Loucy (cell line): ENCODE results near the gene ARHGAP26.

ENCODE experiments used
- H2AFZ ChIP-seq: fragments of 200-600 bp; sonication (generic); 2 replicates; pipeline ENCODE4 v1.6.0; 2016; ENCODE audit warnings: antibody characterized with exemption, mild to moderate bottlenecking, low read length, moderate library complexity
- H3F3A ChIP-seq: fragments of 200-600 bp; 2 replicates; pipeline ENCODE4 v1.6.0; 2016; ENCODE audit warnings: antibody characterized with exemption, low read depth, mild to moderate bottlenecking
- H3K27me3 ChIP-seq: fragments of 200-600 bp; sonication (generic); 2 replicates; pipeline ENCODE4 v1.6.1; 2014; ENCODE audit warnings: low read length, mild to moderate bottlenecking; ENCODE audit not compliant: insufficient read depth, poor library complexity, severe bottlenecking
- H3K36me3 ChIP-seq: fragments of 200-600 bp; sonication (generic); 2 replicates; pipeline ENCODE4 v1.6.1; 2016; ENCODE audit warnings: low read length; ENCODE audit not compliant: insufficient read depth
- H3K4me1 ChIP-seq: fragments of 200-600 bp; sonication (generic); 2 replicates; pipeline ENCODE4 v1.5.1; 2014; ENCODE audit warnings: low read length, mild to moderate bottlenecking; ENCODE audit not compliant: insufficient read depth, poor library complexity, severe bottlenecking
- H3K4me2 ChIP-seq: fragments of 200-600 bp; sonication (generic); 2 replicates; pipeline ENCODE4 v1.6.0; 2014; ENCODE audit warnings: antibody characterized with exemption, low read length, low read depth, mild to moderate bottlenecking; ENCODE audit not compliant: poor library complexity, severe bottlenecking
- H3K4me3 ChIP-seq: fragments of 200-600 bp; sonication (generic); 2 replicates; pipeline ENCODE4 v1.5.1; 2014; ENCODE audit warnings: low read length, mild to moderate bottlenecking, mixed read lengths; ENCODE audit not compliant: poor library complexity, severe bottlenecking
- H3K79me2 ChIP-seq: fragments of 200-600 bp; sonication (generic); 2 replicates; pipeline ENCODE4 v1.6.1; 2014; ENCODE audit warnings: low read length; ENCODE audit not compliant: insufficient read depth
- H3K9ac ChIP-seq: fragments of 200-600 bp; sonication (generic); 2 replicates; pipeline ENCODE4 v1.6.0; 2014; ENCODE audit warnings: mild to moderate bottlenecking, low read depth, low read length, moderate library complexity; ENCODE audit not compliant: poor library complexity, severe bottlenecking
- H3K9me2 ChIP-seq: fragments of 200-600 bp; sonication (generic); replicated peaks from 2 replicates; pipeline ENCODE4 v1.6.1; 2016; ENCODE audit warnings: low read depth, low read length, mixed read lengths
- H3K9me3 ChIP-seq: fragments of 200-600 bp; sonication (generic); 2 replicates; pipeline ENCODE4 v1.6.1; 2014; ENCODE audit warnings: mild to moderate bottlenecking, antibody characterized with exemption, low read length, low read depth; ENCODE audit not compliant: insufficient read depth
- H4K20me1 ChIP-seq: fragments of 200-600 bp; sonication (generic); 2 replicates; pipeline ENCODE4 v1.6.0; 2014; ENCODE audit warnings: antibody characterized with exemption, low read length, mild to moderate bottlenecking; ENCODE audit not compliant: insufficient read depth, poor library complexity, severe bottlenecking
- CTCF ChIP-seq: fragments of 200-600 bp; sonication (generic); conservative IDR thresholded peaks from 2 replicates; pipeline ENCODE4 v1.5.1; 2014; ENCODE audit warnings: mild to moderate bottlenecking, antibody characterized with exemption, low read length
- EZH2phosphoT487 ChIP-seq: fragments of 200-600 bp; IDR thresholded peaks from 2 replicates; pipeline ENCODE4 v1.6.1; 2018; ENCODE audit warnings: antibody characterized with exemption, mild to moderate bottlenecking, moderate library complexity, borderline replicate concordance

Gene ARHGAP26

GRCh38 chr5:143101725-143102386 is 331.7 kb downstream of the ARHGAP26 start:
- no peak overlapping the region for H3K4me3 ChIP-seq
- H3K9ac ChIP-seq: no peak overlapping the region
- H3K4me2 ChIP-seq: no peak overlapping the region
- H3K79me2 ChIP-seq: no peaks in the 10 kb centered on the region
- H3K27me3 ChIP-seq: no peaks in the 10 kb centered on the region
- no peaks in the 10 kb centered on the region for H3K36me3 ChIP-seq
- no peak overlapping the region for H2AFZ ChIP-seq
- H3K4me1 ChIP-seq: no peaks in the 10 kb centered on the region
- H3K9me3 ChIP-seq: no peaks in the 10 kb centered on the region
- no peaks in the 10 kb centered on the region for H3K9me2 ChIP-seq
- no peaks in the 10 kb centered on the region for H4K20me1 ChIP-seq
- no peaks in the 10 kb centered on the region for H3F3A ChIP-seq
- TF ChIP-seq EZH2phosphoT487 (no peak), CTCF (no peak)

DNA sequence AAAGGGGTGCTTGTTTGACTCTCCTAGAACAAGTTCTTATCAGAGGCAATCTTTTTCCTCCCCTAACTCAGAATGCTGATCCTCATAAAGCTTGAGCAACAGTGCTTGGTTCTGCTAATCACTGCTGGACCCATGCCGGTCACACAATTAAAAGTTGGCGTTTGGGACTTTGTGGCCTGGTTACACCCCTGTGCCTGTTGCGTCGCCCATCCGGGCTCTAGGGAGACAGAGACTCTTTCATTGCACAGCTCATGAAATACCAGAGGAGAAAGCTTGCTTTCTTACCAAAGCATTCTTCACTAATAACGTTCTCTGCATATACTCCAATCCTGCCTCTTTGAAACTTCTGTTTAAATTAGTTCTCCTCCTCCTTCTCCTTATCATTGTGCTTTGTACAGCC is 332.2 kb downstream of the ARHGAP26 start:
- H3K27me3 ChIP-seq: no peaks in the 10 kb centered on the region
- H2AFZ ChIP-seq: no peak overlapping the region
- no peaks in the 10 kb centered on the region for H3F3A ChIP-seq
- no peaks in the 10 kb centered on the region for H3K9me2 ChIP-seq
- no peak overlapping the region for H3K4me3 ChIP-seq
- no peaks in the 10 kb centered on the region for H3K79me2 ChIP-seq
- H3K9me3 ChIP-seq: no peaks in the 10 kb centered on the region
- H3K4me2 ChIP-seq: no peak overlapping the region
- no peaks in the 10 kb centered on the region for H3K4me1 ChIP-seq
- H3K36me3 ChIP-seq: no peaks in the 10 kb centered on the region
- no peak for TF ChIP-seq EZH2phosphoT487
- TF ChIP-seq CTCF: no peak
- H4K20me1 ChIP-seq: no peaks in the 10 kb centered on the region
- no peak overlapping the region for H3K9ac ChIP-seq

GRCh38 chr5:143105216-143105905 is 335.2 kb downstream of the ARHGAP26 start:
- Histone ChIP-seq H3K79me2 (no peaks in the 10 kb centered on the region), H3K4me3 (no peak overlapping the region), H3K27me3 (no peaks in the 10 kb centered on the region), H3K4me1 (no peaks in the 10 kb centered on the region), H3K9me2 (no peaks in the 10 kb centered on the region), H3K9ac (no peak overlapping the region), H3K9me3 (no peaks in the 10 kb centered on the region), H4K20me1 (no peaks in the 10 kb centered on the region), H3K4me2 (no peak overlapping the region), H3K36me3 (no peaks in the 10 kb centered on the region), H2AFZ (no peak overlapping the region), H3F3A (no peaks in the 10 kb centered on the region)
- TF ChIP-seq CTCF (no peak), EZH2phosphoT487 (no peak)
